Stimulated activated CD8-positive, alpha-beta memory T cell treated with anti-CD3 and anti-CD28 coated beads, Interleukin-7, amount 100 ng/mL, for 24 hours (primary cell): ENCODE measurements around the gene EMID1.

Experiments used
- DNase-seq: peaks from one replicate; pipeline ENCODE4 v3.0.0-alpha.2; 2020; ENCODE audit warnings: low read depth

EMID1 gene

DNA sequence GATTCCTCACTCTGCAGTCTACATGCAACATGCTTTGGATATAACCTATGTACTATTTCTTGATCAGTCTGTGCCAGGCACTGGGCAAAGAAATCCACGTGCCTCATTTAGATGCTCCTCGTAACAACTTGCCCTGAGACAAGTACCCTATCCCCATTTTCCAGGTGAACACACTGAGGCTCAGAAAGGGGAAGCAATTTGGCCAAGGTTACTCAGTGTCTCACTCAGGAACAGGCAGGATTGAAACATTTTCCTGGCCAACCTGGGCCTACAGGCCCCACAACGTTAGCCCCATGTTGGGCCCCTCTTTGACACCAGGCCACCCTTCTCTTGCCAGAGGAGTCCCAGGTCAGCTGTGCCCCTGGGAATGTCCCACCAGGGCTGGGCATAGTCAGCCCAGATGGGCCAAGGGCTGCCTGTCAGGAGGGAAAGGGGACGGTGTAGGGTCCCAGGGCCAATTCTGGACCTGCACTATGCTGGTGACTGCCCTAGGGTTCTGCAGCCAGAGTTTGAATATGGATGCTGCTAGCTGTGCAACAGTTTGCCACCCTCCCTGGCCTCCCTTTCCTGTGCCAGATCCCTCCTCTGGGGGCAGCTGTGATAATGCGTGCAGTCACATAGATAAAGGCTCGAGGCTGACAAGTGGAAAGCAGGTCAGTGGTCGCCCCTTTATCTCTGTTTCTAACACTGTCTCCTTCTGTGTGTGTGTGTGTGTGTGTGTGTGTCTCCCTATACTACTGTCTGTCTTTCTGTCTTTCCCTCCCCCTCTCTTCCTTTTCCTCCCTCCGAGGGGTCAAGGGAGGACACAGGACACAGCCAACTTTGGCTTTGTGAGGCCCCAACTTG lies 10.4 kb upstream of the EMID1 start:
- no peak for DNase-seq

DNA sequence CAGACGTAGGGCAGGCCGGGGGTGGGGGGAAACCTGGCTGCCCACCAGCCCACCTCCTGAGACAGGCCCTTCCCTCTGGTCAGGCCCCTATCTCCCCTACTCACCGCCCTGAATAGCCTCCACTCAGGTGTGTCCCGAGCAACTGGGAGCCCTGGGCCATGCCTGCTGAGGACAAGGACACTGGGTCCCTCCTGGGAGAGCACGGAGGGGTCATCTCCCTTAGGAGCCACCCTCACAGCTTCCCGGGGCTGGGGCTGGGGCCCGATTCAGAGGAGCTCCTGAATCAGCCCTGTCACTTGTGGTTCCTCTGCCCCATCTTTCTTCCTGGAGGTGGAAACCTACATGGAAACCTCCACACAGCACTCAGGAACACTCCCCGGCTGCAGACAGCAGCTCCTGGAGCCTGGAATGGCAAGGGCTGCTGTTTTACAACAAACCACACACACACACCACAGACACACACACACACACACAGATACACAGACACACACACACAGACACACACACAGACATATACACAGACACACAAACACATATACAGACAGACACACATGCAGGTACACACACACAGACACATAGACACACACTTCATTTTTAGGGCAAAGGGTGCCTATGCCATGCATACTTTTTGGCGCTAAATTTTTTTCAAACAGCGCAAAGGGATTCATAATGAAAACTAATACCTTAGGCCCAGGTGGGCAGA lies 9.6 kb upstream of the EMID1 start:
- no peak for DNase-seq

DNA sequence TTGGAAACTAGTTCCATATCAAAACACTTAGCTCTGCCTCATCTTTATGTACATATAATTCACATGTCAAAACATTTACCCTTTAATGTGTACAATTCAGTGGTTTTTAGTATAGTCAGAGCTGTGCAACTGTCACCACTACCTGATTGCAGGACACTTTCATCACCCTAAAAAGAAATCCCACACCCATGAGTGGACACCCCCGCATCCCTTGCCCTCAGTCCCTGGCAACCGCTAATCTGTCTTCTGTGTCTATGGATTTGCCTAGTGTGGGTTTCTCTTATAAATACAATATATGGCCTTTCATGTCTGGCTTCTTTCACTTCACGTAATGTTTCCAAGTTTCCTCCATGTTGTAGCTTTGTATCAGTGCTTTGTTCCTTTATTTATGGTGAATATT lies 8.6 kb upstream of the EMID1 start:
- no peak for DNase-seq

DNA sequence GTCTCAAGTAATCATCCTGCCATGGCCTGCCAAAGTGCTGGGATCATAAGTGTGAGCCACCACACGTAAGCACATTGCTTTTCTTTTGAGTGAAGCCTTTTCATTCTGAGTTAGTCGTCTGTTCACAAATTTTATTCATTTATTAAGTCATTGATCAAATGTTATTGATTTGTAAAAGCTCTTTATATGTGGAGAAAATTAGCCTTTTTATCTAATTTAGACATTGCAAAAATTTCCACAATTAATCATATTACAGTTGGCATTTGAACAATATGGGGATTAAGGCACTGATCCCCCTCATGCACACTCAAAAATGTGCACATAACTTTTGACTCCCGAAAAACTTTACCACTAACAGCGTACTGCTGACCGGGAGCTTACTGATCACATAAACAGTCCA lies 7.5 kb upstream of the EMID1 start:
- DNase-seq = no peak

DNA sequence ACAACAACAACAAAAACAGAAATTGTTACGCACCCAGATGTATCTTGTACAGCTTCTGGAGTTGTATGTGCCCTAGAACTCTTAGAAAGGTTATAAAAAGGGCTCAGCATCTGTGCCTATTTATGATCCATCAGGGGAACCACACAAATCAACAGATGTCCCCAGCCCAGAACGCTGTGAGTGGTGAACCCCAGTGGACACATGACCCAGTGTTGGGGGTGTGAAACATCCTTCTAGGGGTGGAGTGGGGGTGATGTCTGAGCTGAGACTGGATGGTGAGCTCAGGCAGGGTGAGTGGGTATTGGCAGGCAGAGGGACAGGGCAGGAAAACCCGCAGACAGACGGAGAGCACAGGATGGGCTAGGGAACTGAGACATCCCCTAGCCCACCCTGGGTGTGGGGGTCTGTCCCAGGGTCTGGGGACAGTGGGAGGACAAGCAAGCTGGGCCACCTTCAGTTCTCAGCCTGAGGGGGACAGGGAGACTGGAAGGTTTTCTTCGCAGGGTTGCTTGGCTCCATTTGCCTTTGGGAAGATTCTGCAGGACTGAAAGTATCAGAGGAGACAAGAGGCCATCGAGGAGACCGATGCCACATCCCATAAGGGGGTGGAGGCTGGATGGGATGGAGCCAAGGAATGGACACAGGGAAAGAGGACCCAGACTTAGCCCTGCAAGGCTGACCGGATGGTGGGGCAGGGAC lies 5.8 kb upstream of the EMID1 start:
- DNase-seq = no peak

DNA sequence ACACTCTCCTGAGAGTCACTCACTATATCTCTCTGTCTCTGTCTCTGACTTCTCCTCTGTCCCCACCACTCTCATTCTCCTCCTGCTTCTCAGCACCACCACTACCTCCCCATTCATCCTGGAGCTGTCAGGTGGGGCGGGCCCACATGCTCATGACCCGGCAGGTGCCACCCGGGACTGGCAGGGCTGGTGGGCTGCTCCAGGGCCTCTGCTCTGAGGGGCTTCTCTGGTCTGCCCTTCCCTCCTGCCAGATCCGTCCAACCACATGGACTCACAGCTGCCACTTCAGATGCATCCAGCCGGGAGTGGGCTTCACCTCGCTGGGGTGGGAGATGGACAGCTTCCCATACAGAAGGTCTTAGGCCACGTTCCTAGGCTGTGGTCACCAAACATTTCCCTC lies 4.8 kb upstream of the EMID1 start:
- no peak for DNase-seq

DNA sequence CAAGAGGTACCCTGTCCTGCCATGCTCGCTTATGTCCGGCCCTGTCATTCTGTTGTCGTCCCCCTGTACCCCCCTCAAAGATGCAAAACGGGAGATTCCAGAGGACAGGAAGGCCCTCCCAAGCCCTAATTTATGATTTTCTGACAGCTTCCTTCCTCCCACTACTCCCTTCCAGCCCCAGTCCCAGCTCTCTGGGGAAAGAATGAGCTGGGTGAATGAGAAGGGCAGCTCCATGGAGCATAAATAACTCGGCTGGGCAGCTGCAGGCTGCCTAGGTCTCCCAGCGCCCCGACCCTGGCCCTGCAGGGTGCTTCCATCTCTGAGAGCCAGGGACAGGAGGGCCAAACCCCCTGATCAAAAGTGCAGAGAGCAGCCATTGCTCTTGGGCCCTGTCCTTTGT lies 3.9 kb upstream of the EMID1 start:
- no peak for DNase-seq

DNA sequence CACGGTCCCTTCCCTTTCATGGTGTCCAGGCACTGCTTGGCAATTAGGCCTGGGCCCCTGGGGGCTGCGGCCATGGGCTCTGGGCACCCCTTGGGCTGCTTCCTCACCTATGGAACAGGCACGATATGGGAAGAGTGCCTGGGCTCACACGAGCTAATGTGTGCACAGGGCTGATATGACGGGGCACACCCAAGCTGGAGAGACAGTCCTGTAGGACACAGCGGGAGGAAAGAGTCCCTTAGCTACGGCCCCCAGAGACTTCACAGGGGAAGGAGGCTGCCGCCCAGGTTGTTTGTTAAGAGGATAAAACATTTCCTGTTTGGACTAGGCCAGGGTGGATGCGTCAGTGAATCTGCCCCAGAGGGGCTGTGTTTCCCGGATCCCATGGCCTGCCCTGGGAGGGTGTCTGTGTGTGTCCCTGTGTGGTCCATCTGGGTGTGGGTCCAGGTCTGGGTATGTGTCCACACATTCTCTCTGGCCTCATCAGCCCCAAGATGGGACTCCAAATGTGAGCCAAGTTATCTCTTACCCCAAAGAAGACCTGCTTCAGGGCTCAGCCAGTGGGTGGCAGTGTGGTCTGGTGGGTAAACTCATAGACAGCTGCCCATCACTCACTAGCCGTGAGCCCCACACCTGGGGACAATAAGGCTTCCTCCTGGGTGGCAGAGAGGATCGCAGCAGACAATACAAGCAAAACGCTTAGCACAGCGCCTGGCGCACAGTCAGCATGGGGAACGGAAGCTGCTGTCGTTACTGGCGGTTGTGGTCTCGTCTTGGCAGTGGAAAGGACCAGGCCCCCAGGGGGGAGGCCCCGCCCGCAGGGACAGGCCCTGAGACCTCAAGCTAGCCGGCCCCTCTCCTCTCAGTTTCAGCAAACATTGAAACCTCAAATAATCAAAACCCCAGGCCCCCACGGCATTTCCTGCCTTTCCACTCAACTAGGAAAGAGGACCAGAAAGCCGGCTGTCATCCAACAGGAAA lies 3.2 kb upstream of the EMID1 start:
- DNase-seq = peak; percentile 31

DNA sequence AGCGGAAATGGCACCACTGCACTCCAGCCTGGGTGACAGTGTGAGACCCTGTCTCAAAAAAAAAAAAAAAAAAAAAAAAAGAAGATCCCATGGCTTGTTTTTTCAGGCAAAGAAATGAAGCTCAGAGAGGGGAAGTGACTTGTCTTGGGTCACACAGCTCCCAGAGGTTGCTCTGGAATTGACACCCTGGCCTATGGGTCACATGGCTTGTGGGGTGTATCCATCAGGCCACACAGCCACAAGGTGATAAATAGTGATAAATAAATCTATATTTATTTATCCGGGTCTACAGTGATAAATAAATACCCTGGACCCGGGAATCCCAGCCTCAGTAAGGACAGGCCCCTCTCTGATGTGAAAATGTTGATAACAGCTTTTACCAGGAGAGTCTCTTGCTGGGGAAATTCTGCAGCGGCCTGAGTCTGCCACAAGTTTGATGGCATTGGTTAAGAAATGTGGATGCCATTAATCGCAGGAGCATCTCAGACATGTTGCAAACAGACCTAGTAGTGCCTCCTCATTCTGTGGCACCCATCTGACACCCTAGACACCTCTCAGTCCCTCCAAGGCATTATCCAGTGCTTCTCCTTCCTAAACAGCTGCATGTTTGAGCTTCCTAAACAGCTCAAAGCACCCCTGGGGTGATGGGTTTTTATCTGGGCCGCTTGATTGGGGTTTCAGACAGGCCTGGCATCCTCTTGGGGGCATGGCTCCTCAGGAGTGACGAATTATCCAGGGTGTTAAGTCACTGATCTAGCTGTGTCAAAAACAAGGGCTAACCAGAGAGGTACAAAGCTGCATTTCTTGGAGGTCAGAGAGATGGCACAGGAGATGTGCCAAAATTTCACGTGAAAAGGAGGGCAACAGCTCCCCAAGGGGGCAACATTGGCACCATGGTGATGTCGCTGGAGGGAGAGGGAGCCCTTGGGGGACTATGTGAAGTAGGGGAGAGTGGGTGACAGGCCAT lies 1.9 kb upstream of the EMID1 start:
- DNase-seq = no peak

DNA sequence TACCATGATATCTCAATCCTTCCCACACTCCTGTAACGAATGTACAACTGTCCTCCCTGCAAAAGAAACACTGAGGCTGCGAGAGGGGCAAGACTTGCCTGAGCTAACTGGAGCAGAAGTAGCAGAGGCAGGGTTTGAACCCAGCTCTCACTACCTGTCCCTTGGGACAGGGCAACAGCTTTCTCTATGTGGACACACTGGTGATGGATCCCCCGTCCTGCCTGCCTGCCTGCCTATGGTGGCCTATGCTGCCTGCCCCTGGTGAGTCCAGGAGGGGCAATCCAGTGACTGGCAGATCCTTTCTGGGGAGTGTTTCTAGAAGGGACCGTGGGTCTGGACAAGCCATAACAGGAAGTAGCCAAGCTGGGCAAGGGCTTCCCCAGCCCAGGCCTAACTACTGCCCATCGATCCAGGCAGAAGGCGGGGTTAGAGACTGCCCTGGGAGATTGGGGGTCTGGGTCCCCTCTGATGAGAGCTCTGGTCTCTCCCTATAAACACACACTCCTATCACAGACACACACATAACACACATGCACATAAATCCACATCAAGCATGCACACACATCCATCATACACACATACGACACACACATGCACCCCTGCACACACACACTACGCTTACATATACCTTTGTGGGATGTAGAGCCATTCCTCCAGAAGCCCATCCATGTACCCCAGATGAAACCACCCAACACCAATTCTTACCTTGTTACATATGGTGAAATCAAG lies 1.1 kb upstream of the EMID1 start:
- DNase-seq = no peak

DNA sequence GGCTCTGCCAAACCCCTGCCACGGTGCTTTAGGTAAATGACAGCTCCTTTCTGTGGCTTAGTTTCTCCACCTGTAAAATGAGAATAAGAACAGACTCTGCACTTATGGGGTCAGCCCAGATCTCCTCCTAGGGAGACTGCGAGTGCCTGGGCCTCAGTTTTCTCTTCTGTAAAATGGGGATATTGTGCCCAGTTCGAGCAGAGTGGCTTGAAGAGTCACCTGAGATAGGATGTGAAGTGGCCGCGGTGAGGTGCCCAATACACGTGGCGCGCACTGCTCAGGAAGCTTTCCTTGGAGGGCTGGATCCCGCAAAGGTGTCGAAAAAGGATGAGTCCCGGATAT lies 473 bp upstream of the EMID1 start:
- no peak for DNase-seq

DNA sequence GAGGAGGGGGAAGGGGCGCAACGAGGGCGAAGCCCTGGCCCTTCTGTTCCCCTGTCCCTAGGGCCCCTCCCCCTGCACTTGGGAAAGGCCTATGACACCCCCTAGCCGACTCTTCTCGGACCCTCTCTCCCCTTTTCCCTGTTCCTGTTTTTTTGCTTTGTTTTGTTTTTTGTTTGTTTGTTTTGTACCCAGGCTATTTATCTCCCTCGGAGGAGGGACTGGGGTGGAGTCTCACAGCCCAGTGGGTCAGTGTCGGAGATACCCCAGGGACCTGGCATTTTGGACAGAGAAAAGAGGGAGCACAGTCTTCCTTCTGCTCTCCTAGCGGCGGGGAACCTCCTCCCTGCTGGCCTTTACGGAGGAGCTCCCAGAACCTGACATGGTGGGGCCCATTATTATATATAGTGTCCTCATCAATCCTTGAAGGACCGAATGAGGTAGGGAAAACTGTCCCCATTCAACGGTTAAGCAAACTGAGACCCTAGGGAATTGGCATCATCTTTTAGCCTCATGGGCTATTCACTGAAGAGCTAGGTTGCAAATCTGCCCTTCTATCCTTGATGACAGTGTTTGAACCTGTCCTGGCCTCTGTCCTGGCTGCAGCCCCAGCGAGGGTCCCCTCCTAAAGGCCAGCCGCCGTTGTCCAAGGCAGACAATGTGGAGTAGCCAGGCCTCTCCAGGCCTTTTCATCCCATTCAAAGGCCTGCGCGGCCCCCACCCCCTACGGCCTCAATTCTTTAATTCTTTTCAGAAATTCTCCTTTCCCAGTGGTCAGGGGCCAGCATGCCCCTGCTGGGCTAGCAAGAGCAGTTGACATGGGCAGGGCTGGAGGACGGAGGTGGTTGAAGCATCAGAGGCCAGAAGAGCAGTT lies 911 bp downstream of the EMID1 start:
- DNase-seq = no peak

DNA sequence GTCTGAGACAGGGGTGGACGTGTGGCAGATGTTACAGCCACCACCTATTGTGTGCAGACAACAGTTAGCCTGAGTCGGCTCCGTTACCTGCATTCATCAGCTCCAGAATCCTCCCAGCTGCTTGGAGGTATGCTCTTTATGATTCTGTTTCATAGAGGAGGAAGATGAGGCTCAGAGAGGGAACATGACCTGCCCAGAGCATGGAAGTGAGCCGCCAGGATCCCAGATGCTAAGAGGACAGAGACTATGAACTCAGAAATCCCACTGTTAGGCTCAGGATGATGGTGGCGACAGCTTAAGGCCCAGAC lies 1.5 kb downstream of the EMID1 start:
- no peak for DNase-seq

DNA sequence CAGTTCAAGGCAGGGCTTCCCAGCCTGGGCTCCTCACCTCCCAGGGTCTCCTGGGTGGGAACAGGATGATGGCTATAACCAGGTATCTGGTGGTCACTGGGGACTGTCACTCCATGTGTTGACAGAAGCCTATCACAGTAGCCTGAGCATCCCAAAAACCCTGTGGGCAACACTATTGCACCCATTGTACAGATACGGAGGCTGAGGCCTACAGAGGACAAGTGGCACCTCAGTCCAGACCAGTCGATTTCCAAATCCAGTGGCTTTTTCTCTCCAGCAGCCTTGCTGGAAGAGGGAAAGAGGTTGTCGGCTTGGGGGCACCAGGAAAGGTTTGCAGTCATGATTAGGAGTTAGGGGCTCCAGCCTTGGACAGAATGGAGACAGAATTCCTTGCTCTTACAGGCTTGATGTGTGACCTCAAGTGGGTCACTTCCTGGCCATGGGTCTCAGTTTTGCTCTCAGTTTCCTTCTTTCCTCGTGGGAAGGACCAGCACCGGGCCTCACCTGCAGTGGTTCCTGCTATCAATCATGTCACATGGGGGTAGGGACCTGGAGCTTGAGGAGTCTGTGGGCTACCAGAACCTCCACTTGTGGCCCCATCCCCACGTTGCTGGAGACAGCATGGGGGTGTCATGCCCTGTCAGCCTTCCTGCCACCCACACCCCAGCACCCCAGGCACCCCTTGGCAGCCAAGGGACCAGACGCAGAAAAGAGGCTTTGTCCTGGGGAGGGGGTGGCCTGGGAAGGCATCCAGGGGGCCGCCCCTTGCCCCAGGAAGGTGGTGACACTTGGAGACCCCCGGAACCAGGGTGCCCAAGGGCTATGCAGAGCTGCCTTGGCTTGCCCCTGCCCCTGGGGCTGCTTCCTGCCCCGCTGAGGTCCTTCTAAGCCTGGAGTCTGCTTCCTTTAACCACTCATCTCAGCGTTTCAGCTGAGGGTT lies 2.1 kb downstream of the EMID1 start:
- no peak for DNase-seq

DNA sequence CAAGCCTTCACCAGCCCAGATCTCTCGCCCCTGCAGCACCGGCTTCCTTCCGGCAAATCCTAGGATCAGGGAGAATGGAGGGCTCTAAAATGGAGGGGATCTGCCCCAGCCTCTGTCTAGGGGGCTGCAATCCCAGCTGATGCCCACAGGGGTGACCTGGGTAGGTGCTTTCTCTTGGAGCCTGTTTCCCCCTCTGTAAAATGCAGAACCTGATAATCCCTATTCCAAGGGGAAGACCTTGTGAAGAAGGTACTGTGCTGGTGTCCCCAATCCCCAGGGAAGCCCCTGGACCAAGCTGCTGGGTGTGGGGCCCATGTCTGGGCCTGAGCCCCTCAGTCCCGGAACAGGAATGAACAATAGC lies 2.8 kb downstream of the EMID1 start:
- DNase-seq = no peak

DNA sequence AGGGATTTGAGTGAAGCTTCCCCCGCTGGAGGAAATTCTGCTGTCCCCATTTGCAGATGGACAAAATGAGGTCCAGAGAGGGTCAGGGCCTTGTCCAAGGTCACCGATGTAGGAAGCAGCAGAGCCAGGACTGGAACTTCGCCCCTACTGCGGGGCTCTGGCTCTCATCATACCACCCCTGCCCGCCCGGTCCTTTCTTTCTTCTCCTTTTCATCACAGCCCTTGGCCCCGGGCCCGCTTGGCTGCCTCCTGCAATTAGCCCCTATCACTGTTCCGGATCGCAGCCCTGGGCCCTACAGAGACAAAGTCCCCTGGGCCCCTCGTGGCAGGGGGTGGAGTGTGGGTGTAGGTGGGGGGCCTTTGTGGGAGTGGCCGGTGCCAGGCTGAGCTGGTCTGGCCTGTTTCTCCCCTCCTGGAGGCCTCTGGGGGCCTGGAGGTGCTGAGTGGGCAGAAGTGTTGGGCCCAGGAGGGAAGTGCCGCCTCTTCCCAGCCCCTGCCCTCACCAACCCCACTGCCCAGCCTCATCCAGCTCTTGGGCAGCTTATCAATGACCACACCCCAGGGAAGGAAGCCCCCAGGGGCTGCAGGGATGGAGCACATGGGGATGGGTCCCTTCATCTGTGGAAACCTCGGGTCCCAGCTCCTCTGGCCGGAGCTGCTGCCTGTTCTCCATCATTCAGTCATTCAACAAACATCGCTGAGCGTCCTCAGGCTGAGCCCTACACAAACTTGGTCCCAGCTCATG lies 3.4 kb downstream of the EMID1 start:
- no peak for DNase-seq

DNA sequence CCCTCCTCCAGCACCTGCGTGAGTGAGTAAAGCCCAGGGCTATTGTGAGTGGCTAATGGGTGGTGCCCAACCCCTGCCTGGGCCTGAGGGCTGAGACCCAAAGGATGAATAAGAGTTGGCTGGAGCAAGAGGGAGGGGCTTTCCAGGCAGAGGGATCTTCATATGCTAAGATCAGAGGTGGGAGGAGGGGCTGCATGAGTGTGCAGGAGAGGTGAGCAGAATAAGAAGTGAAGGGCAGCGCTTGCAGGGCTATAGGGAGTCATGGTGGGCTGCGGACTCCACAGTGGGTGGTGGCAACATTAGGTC lies 3.9 kb downstream of the EMID1 start:
- DNase-seq = no peak

DNA sequence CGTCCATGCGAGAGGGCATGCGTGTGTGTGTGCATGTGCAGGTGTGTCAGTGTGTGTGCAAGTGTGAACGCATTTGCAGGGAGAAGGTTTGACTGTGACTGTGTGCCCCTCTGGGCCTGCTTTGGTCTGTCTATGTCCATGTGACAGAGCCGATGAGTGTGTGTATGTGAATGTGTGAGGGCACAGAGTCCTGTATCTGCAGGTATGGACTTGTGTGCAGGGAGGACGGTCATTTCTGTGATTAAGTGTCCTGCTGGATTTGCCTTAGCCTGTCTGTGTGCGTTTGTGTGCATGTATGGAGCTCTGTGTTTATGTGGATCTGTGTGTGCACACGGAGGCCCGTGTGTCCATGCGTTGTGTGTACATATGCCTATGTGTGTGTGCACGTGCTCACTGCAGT lies 5.4 kb downstream of the EMID1 start:
- no peak for DNase-seq
